Esophagus squamous epithelium (tissue), 5 donors: ENCODE results near the gene EIF4G1. TPM values are rescaled to one million over a fixed set of nuclear protein-coding genes. Genes with fewer than 3 reads are reported as not detected.

Experiments
- DNase-seq: peaks from one replicate; lab custom pipeline; 2025; lab: John Stamatoyannopoulos, UW
- H3K27ac ChIP-seq, 4 donors: fragments of 200-600 bp; sonication (generic); one replicate each; pipeline ENCODE4 v1.5.1; 2016 to 2019; ENCODE audit warnings: mild to moderate bottlenecking in 1 of 4
- H3K27me3 ChIP-seq, 4 donors: fragments of 200-600 bp; sonication (generic); 1 replicate in 3 of 4; 2 replicates in 1 of 4; pipeline versions ENCODE4 v1.5.1 to v1.6.0; 2017 to 2021; ENCODE audit warnings: antibody characterized with exemption in 1 of 4
- H3K36me3 ChIP-seq, 3 donors: fragments of 200-600 bp; sonication (generic); one replicate each; pipeline ENCODE4 v1.5.1; 2016 to 2019
- H3K4me1 ChIP-seq, 3 donors: fragments of 200-600 bp; sonication (generic); one replicate each; pipeline ENCODE4 v1.5.1; 2017 to 2019
- H3K4me3 ChIP-seq, 4 donors: fragments of 200-600 bp; sonication (generic); 1 replicate in 3 of 4; 2 replicates in 1 of 4; pipeline ENCODE4 v1.5.1; 2016 to 2019; ENCODE audit warnings: mild to moderate bottlenecking in 2 of 4, moderate library complexity in 1 of 4
- H3K9me3 ChIP-seq, 3 donors: fragments of 200-600 bp; sonication (generic); one replicate each; pipeline ENCODE4 v1.5.1; 2016 to 2019
- CTCF ChIP-seq, 6 experiments: fragments of 450-650 bp in 4 of 6; fragments of 200-600 bp in 2 of 6; sonication (generic) in 2 of 6; IDR thresholded peaks; one replicate each; pipeline ENCODE4 v1.5.1; 2016 to 2019; ENCODE audit warnings: antibody characterized with exemption in 6 of 6, mild to moderate bottlenecking in 4 of 6, moderate library complexity in 4 of 6
- POLR2A ChIP-seq, 4 donors: fragments of 450-650 bp; IDR thresholded peaks; one replicate each; pipeline ENCODE4 v1.6.1; 2017; ENCODE audit warnings: antibody characterized with exemption in 4 of 4, mild to moderate bottlenecking in 4 of 4, moderate library complexity in 3 of 4
- WGBS, 2 donors: methylation state at CpG; one replicate each; pipeline ENCODE4 v1.1.5; 2018; 5-methylcytosine and 5-hydroxymethylcytosine counted together
- intact Hi-C: fragments of 100-400 bp; cut with DNase I; formaldehyde crosslinking; loops from one replicate; pipeline ENCODE4 v1.15.0; 2022
- total RNA-seq, 4 donors: library from RNA; depleted of rRNA; stranded (reverse); fragments of >200 nt; gene quantifications; one replicate each; pipeline ENCODE4 v1.1.0, GENCODE V29; 2016
- donor health status: DM: yes; HTN: yes; CAD: no.

Gene EIF4G1
- total RNA-seq, 4 donors from 2014 or later = 272 to 462 (median 352) TPM

- H3K9me3 ChIP-seq = no peaks in the 10 kb centered on the region
- intact Hi-C loops = loop anchor here (10.0 kb wide), 1 partner anchor 47 kb away; no protein-coding TSS in a partner anchor
- no peak for TF ChIP-seq POLR2A (IDR thresholded peaks at IDR 0.05)
- TF ChIP-seq CTCF (IDR thresholded peaks at IDR 0.05) = no peak
- no peak overlapping the region for H3K4me3 ChIP-seq
- no peak for DNase-seq
- H3K4me1 ChIP-seq = peaks cover 0 to 29% (median 0%) of the 10 kb centered on the region in 3 donors
- H3K27ac ChIP-seq = peak overlapping the region in 1 of 4 donors; percentile 26
- WGBS, 2 donors = 38 to 39% methylated on average over 6 to 11 of the region's 15 CpGs
- peaks cover 0 to 26% (median 0%) of the 10 kb centered on the region in 3 donors for H3K36me3 ChIP-seq
- H3K27me3 ChIP-seq = no peaks in the 10 kb centered on the region
Observed at GRCh38 chr3:184352149-184352785, 37.9 kb downstream of the EIF4G1 start.

- no peak for TF ChIP-seq POLR2A (IDR thresholded peaks at IDR 0.05)
- no peak for TF ChIP-seq CTCF (IDR thresholded peaks at IDR 0.05)
- Histone ChIP-seq H3K4me1 (peaks cover 0 to 24% (median 0%) of the 10 kb centered on the region in 3 donors), H3K4me3 (no peak overlapping the region), H3K36me3 (peaks cover 0 to 31% (median 0%) of the 10 kb centered on the region in 3 donors), H3K27me3 (no peaks in the 10 kb centered on the region), H3K9me3 (no peaks in the 10 kb centered on the region), H3K27ac (no peak overlapping the region)
- intact Hi-C loops = loop anchor here (10.0 kb wide), 1 partner anchor 48 kb away; no protein-coding TSS in a partner anchor
- WGBS, 2 donors = 83 to 90% methylated on average over 1 to 2 of the region's 11 CpGs
- DNase-seq = no peak
Observed at GRCh38 chr3:184352897-184353545, 38.6 kb downstream of the EIF4G1 start.

- DNase-seq = no peak
- TF ChIP-seq CTCF (IDR thresholded peaks at IDR 0.05) (no peak), POLR2A (IDR thresholded peaks at IDR 0.05) (no peak)
- Histone ChIP-seq H3K4me3 (no peak overlapping the region), H3K27me3 (no peaks in the 10 kb centered on the region), H3K9me3 (no peaks in the 10 kb centered on the region), H3K27ac (no peak overlapping the region), H3K4me1 (peaks cover 0 to 23% (median 0%) of the 10 kb centered on the region in 3 donors), H3K36me3 (peaks cover 0 to 35% (median 0%) of the 10 kb centered on the region in 3 donors)
- intact Hi-C loops = loop anchor here (10.0 kb wide), 1 partner anchor 49 kb away; no protein-coding TSS in a partner anchor
- WGBS, 2 donors = 80 to 88% methylated on average over 1 to 3 of the region's 11 CpGs
Observed at GRCh38 chr3:184353546-184353941, 39.1 kb downstream of the EIF4G1 start.

- peak; percentile 42 to 73 (median 62) for TF ChIP-seq CTCF (IDR thresholded peaks at IDR 0.05)
- no peak for TF ChIP-seq POLR2A (IDR thresholded peaks at IDR 0.05)
- Histone ChIP-seq H3K4me1 (peaks cover 0 to 27% (median 0%) of the 10 kb centered on the region in 3 donors), H3K27ac (no peak overlapping the region), H3K36me3 (peaks cover 0 to 35% (median 0%) of the 10 kb centered on the region in 3 donors), H3K27me3 (no peaks in the 10 kb centered on the region), H3K9me3 (no peaks in the 10 kb centered on the region), H3K4me3 (no peak overlapping the region)
- intact Hi-C loops = loop anchor here (10.0 kb wide), 1 partner anchor 49 kb away; no protein-coding TSS in a partner anchor
- WGBS, 2 donors = 26 to 69% methylated on average over 4 to 5 of the region's 18 CpGs
- DNase-seq = no peak
Observed at GRCh38 chr3:184354121-184354728, 39.8 kb downstream of the EIF4G1 start.
